ENCODE data around the gene INPP4A. TPM values are rescaled to one million over a fixed set of nuclear protein-coding genes. Genes with fewer than 3 reads are reported as not detected.

Gene INPP4A
- total RNA-seq, 2 donors from 2014 or later, result 12.9 to 49.8 TPM

- no peak for DNase-seq (ENCODE audit: low spot score)
- WGBS, result 96% methylated on average over 4 of the region's 4 CpGs
- no peak overlapping the region for H3K27ac ChIP-seq
- no peaks in the 10 kb centered on the region for H3K9me3 ChIP-seq
- H3K27me3 ChIP-seq (replicated peaks; ENCODE audit: insufficient read depth), result no peaks in the 10 kb centered on the region
- H3K4me1 ChIP-seq (replicated peaks), result no peaks in the 10 kb centered on the region
- TF ChIP-seq POLR2AphosphoS5 (IDR thresholded peaks at IDR 0.05) (no peak), POLR2A (IDR thresholded peaks at IDR 0.05) (no peak), CTCF (IDR thresholded peaks at IDR 0.05) (no peak)
- H3K4me3 ChIP-seq, result no peak overlapping the region
- intact Hi-C loops (cut with DNase I), result no loop called here
- H3K36me3 ChIP-seq, result peaks cover 0 to 4% of the 10 kb centered on the region in 2 donors
These were observed 105.5 kb downstream of the INPP4A start for GRCh38 chr2:98550165-98550564.

- Histone ChIP-seq H3K36me3 (peaks cover 0 to 4% of the 10 kb centered on the region in 2 donors), H3K9me3 (no peaks in the 10 kb centered on the region), H3K4me3 (no peak overlapping the region), H3K27ac (no peak overlapping the region), H3K4me1 (replicated peaks) (no peaks in the 10 kb centered on the region), H3K27me3 (replicated peaks; ENCODE audit: insufficient read depth) (no peaks in the 10 kb centered on the region)
- intact Hi-C loops (cut with DNase I), result no loop called here
- 96% methylated on average over 6 of the region's 6 CpGs for WGBS
- DNase-seq (ENCODE audit: low spot score), result no peak
- TF ChIP-seq CTCF (IDR thresholded peaks at IDR 0.05) (no peak), POLR2AphosphoS5 (IDR thresholded peaks at IDR 0.05) (no peak), POLR2A (IDR thresholded peaks at IDR 0.05) (no peak)
These were observed 106.7 kb downstream of the INPP4A start for GRCh38 chr2:98551316-98551715.

GRCh38 chr2:98552499-98553179, 108.0 kb downstream of the INPP4A start:
- 93% methylated on average over 7 of the region's 7 CpGs for WGBS

GRCh38 chr2:98554116-98554861, 109.6 kb downstream of the INPP4A start:
- Histone ChIP-seq H3K4me3 (no peak overlapping the region), H3K27ac (no peak overlapping the region), H3K27me3 (replicated peaks; ENCODE audit: insufficient read depth) (no peaks in the 10 kb centered on the region), H3K9me3 (no peaks in the 10 kb centered on the region), H3K36me3 (peaks cover 0 to 4% of the 10 kb centered on the region in 2 donors), H3K4me1 (replicated peaks) (no peaks in the 10 kb centered on the region)
- WGBS, result 90% methylated on average over 10 of the region's 10 CpGs
- no peak for DNase-seq (ENCODE audit: low spot score)
- intact Hi-C loops (cut with DNase I), result no loop called here
- no peak for TF ChIP-seq POLR2AphosphoS5 (IDR thresholded peaks at IDR 0.05)
- no peak for TF ChIP-seq POLR2A (IDR thresholded peaks at IDR 0.05)

More at GRCh38 chr2:98552499-98553179, 108.0 kb downstream of the INPP4A start:
- Histone ChIP-seq H3K9me3 (no peaks in the 10 kb centered on the region), H3K36me3 (peaks cover 0 to 4% of the 10 kb centered on the region in 2 donors), H3K4me1 (replicated peaks) (no peaks in the 10 kb centered on the region), H3K27ac (no peak overlapping the region), H3K27me3 (replicated peaks; ENCODE audit: insufficient read depth) (no peaks in the 10 kb centered on the region), H3K4me3 (no peak overlapping the region)
- DNase-seq (ENCODE audit: low spot score), result no peak
- TF ChIP-seq POLR2A (IDR thresholded peaks at IDR 0.05) (no peak), POLR2AphosphoS5 (IDR thresholded peaks at IDR 0.05) (no peak), CTCF (IDR thresholded peaks at IDR 0.05) (no peak)
- intact Hi-C loops (cut with DNase I), result no loop called here

- WGBS, result 93% methylated on average over 8 of the region's 8 CpGs
- TF ChIP-seq POLR2A (IDR thresholded peaks at IDR 0.05) (no peak), POLR2AphosphoS5 (IDR thresholded peaks at IDR 0.05) (no peak), CTCF (IDR thresholded peaks at IDR 0.05) (no peak)
- intact Hi-C loops (cut with DNase I), result no loop called here
- Histone ChIP-seq H3K9me3 (no peaks in the 10 kb centered on the region), H3K4me3 (no peak overlapping the region), H3K27me3 (replicated peaks; ENCODE audit: insufficient read depth) (no peaks in the 10 kb centered on the region), H3K27ac (no peak overlapping the region), H3K36me3 (peaks cover 0 to 4% of the 10 kb centered on the region in 2 donors), H3K4me1 (replicated peaks) (no peaks in the 10 kb centered on the region)
- no peak for DNase-seq (ENCODE audit: low spot score)
These were observed 111.0 kb downstream of the INPP4A start for GRCh38 chr2:98555696-98556095.
